Gastroesophageal sphincter (tissue), 4 donors: ENCODE results near the gene IKZF1. TPM values are rescaled to one million over a fixed set of nuclear protein-coding genes. Genes with fewer than 3 reads are reported as not detected.

ENCODE experiments used
- ATAC-seq: fragments of 150-250 bp; one replicate; pipeline ENCODE4 v1.9.1; 2016; ENCODE audit warnings: mild to moderate bottlenecking, moderate library complexity
- H3K27ac ChIP-seq, 4 donors: fragments of 200-600 bp; sonication (generic) in 3 of 4; 1 replicate in 3 of 4; 2 replicates in 1 of 4; pipeline ENCODE4 v1.5.1; 2016 to 2019
- H3K27me3 ChIP-seq: fragments of 200-600 bp; sonication (generic); one replicate; pipeline ENCODE4 v1.5.1; 2019
- H3K36me3 ChIP-seq, 2 donors: fragments of 200-600 bp; sonication (generic); one replicate each; pipeline ENCODE4 v1.5.1; 2019; ENCODE audit warnings: control low read depth in 1 of 2
- H3K4me1 ChIP-seq, 3 donors: fragments of 200-600 bp; sonication (generic); 1 replicate in 2 of 3; 2 replicates in 1 of 3; pipeline ENCODE4 v1.5.1; 2016 to 2019; ENCODE audit warnings: control low read depth in 2 of 3
- H3K4me3 ChIP-seq, 2 donors: fragments of 200-600 bp; sonication (generic); one replicate each; pipeline ENCODE4 v1.5.1; 2019; ENCODE audit warnings: mild to moderate bottlenecking in 1 of 2, moderate library complexity in 1 of 2
- H3K9me3 ChIP-seq, 3 donors: fragments of 200-600 bp; sonication (generic); one replicate each; pipeline ENCODE4 v1.5.1; 2017 to 2019; ENCODE audit warnings: control low read depth in 2 of 3
- CTCF ChIP-seq, 4 experiments: fragments of 200-600 bp in 2 of 4; fragments of 450-650 bp in 2 of 4; sonication (generic) in 1 of 4; IDR thresholded peaks; one replicate each; pipeline ENCODE4 v1.5.1; 2017 to 2019; ENCODE audit warnings: antibody characterized with exemption in 4 of 4, mild to moderate bottlenecking in 2 of 4, moderate library complexity in 2 of 4
- EP300 ChIP-seq: sonication (generic); formaldehyde crosslinking; IDR thresholded peaks from one replicate; pipeline ENCODE4 v1.6.1; 2017; ENCODE audit warnings: antibody characterized with exemption, mild to moderate bottlenecking
- POLR2A ChIP-seq, 2 donors: fragments of 450-650 bp; IDR thresholded peaks; one replicate each; pipeline ENCODE4 v1.6.1; 2017; ENCODE audit warnings: antibody characterized with exemption in 2 of 2, mild to moderate bottlenecking in 2 of 2, moderate library complexity in 1 of 2
- POLR2AphosphoS5 ChIP-seq: sonication (generic); formaldehyde crosslinking; IDR thresholded peaks from one replicate; pipeline ENCODE4 v1.6.1; 2017; ENCODE audit warnings: antibody characterized with exemption
- WGBS, 2 donors: methylation state at CpG; one replicate each; pipeline ENCODE4 v1.1.5; 2018; ENCODE audit warnings: low coverage in 1 of 2; 5-methylcytosine and 5-hydroxymethylcytosine counted together
- small RNA-seq, 4 donors: library from RNA; depleted of rRNA; stranded (forward); fragments of <200 nt; gene quantifications; one replicate each; pipeline ENCODE3, GENCODE V24; 2016
- total RNA-seq, 4 donors: library from RNA; depleted of rRNA; stranded (reverse); fragments of >200 nt; gene quantifications; one replicate each; pipeline ENCODE4 v1.1.0, GENCODE V29; 2016

IKZF1 gene
- total RNA-seq, 4 donors from 2014 or later, result 2.5 to 14.1 (median 5.9) TPM

GRCh38 chr7:50449501-50449880 lies 145.0 kb downstream of the IKZF1 start:
- no peaks in the 10 kb centered on the region for H3K9me3 ChIP-seq
- H3K27ac ChIP-seq, result peak overlapping the region in 3 of 4 donors; percentile 83 to 88 (median 84)
- no peak for TF ChIP-seq EP300
- TF ChIP-seq CTCF (IDR thresholded peaks at IDR 0.05), result no peak
- ATAC-seq, result no peak
- no peaks in the 10 kb centered on the region for H3K27me3 ChIP-seq
- H3K4me3 ChIP-seq, result peak overlapping the region; percentile 39 to 81
- H3K4me1 ChIP-seq, result peaks cover 0 to 22% (median 6%) of the 10 kb centered on the region in 3 donors
- 0 to 10% methylated on average over 3 to 5 of the region's 5 CpGs for WGBS, 2 donors
- H3K36me3 ChIP-seq, result peaks cover 0 to 32% of the 10 kb centered on the region in 2 donors

GRCh38 chr7:50449881-50450589 lies 145.5 kb downstream of the IKZF1 start, which contains the start of gene FIGNL1:
TSS of gene FIGNL1 (minus strand) at chr7:50450350. CDS start at chr7:50447287, 3,063 bp downstream.
- TF ChIP-seq POLR2AphosphoS5 (peak; percentile 56), CTCF (IDR thresholded peaks at IDR 0.05) (peak in 1 of 4 experiments; percentile 9), EP300 (no peak), POLR2A (IDR thresholded peaks at IDR 0.05) (peak; percentile 32)
- no peaks in the 10 kb centered on the region for H3K27me3 ChIP-seq
- H3K4me3 ChIP-seq, result peak within 1 kb of the TSS; percentile 39 to 81
- H3K4me1 ChIP-seq, result peaks cover 0 to 22% (median 6%) of the 10 kb centered on the region in 3 donors
- ATAC-seq, result peak; percentile 92
- H3K36me3 ChIP-seq, result peaks cover 0 to 26% of the 10 kb centered on the region in 2 donors
- no peaks in the 10 kb centered on the region for H3K9me3 ChIP-seq
- peak within 1 kb of the TSS in 3 of 4 donors; percentile 83 to 88 (median 84) for H3K27ac ChIP-seq
- WGBS, 2 donors, result 0 to 2% methylated on average over 5 to 9 of the region's 63 CpGs

- no peaks in the 10 kb centered on the region for H3K9me3 ChIP-seq
- ATAC-seq, result no peak
- H3K36me3 ChIP-seq, result peaks cover 0 to 20% of the 10 kb centered on the region in 2 donors
- no peaks in the 10 kb centered on the region for H3K27me3 ChIP-seq
- peak overlapping the region; percentile 39 to 81 for H3K4me3 ChIP-seq
- WGBS, 2 donors, result 6% methylated on average over 12 of the region's 32 CpGs; no CpG with 5 or more reads in 1 of the 2 donors
- H3K4me1 ChIP-seq, result peaks cover 0 to 22% (median 6%) of the 10 kb centered on the region in 3 donors
- no peak for TF ChIP-seq CTCF (IDR thresholded peaks at IDR 0.05)
- TF ChIP-seq POLR2AphosphoS5, result no peak
- no peak for TF ChIP-seq EP300
- TF ChIP-seq POLR2A (IDR thresholded peaks at IDR 0.05), result no peak
- H3K27ac ChIP-seq, result peak overlapping the region in 3 of 4 donors; percentile 83 to 88 (median 84)
Observed at GRCh38 chr7:50450590-50451032, 146.1 kb downstream of the IKZF1 start.

Small RNA genes lying within 50 kb of the gene (small RNA-seq; reads per million reads assigned to genes)
- gene RNU6-1091P, result 0 reads per million in 4 donors

Other genes starting within 250 kb of the IKZF1 start
- not detected for gene ZPBP, start 211.5 kb upstream of the IKZF1 start, total RNA-seq
- 1 to 10 TPM; 5.0 to 8.5 (median 6.4) TPM for gene FIGNL1, start 145.6 kb downstream of the IKZF1 start, total RNA-seq